K562 (cell line): ENCODE data around the gene SLC35A4. TPM values are rescaled to one million over a fixed set of nuclear protein-coding genes. Genes with fewer than 3 reads are reported as not detected.

Experiments
- ATAC-seq: fragments of 200-7000 bp; cut with Tn5 transposase; 3 replicates; pipeline ENCODE4 v1.9.1; 2020; ENCODE audit warnings: moderate library complexity
- BruUV-seq: library from RNA; stranded (reverse); fragments of 400-500 nt; replicated peaks from 2 replicates; lab custom pipeline; 2021; lab: Mats Ljungman, UMichigan
- CTCF ChIA-PET: fragments of 300-600 bp; formaldehyde crosslinking; extraction: SDS; loops from one replicate; lab custom pipeline; 2021; ENCODE audit warnings: low intra/inter-chr PET ratio; lab: Yijun Ruan, JAX
- POLR2A ChIA-PET: fragments of 300-600, 350-650 bp; sonication (Branson Sonifier 250); formaldehyde crosslinking; extraction: SDS; loops from one replicate; lab custom pipeline; 2021; ENCODE audit warnings: antibody characterized with exemption, inconsistent platforms; lab: Yijun Ruan, JAX
- DNase-seq, 4 experiments: peaks; one replicate each; pipeline versions ENCODE4 v3.0.0 to v3.0.0-alpha.2; 2011 to 2018; ENCODE audit warnings: low spot score in 3 of 4, mixed read lengths in 3 of 4; ENCODE audit errors: extremely low read depth in 1 of 4
- FAIRE-seq: peaks from 2 replicates; lab custom pipeline; 2011; peaks lifted over from hg19 to GRCh38; lab: Jason Lieb, UNC
- H2AFZ ChIP-seq: 2 replicates; pipeline ENCODE4 v1.6.0; 2011; ENCODE audit warnings: low read depth, low read length, control low read depth, inconsistent platforms
- H3K27ac ChIP-seq: fragments of 200-600 bp; 3 replicates; pipeline ENCODE4 v1.8.0; 2011; ENCODE audit warnings: low read depth, mild to moderate bottlenecking, control low read depth, inconsistent platforms, low read length, moderate library complexity, mixed read lengths; ENCODE audit errors: extremely low read depth
- H3K27me3 ChIP-seq, 2 experiments: fragments of 300-600 bp in 1 of 2; 2 replicates in 1 of 2; 3 replicates in 1 of 2; pipeline versions ENCODE4 v1.6.0 to v1.8.0; 2011; ENCODE audit warnings: inconsistent platforms in 2 of 2, low read length in 2 of 2, mild to moderate bottlenecking in 1 of 2, mixed read lengths in 1 of 2, moderate library complexity in 1 of 2; ENCODE audit not compliant: control insufficient read depth in 2 of 2, insufficient read depth in 2 of 2
- H3K36me3 ChIP-seq: fragments of 300-600 bp; 3 replicates; pipeline ENCODE4 v1.8.0; 2011; ENCODE audit warnings: mild to moderate bottlenecking, low read length, inconsistent platforms; ENCODE audit not compliant: control insufficient read depth, insufficient read depth
- H3K4me1 ChIP-seq, 2 experiments: fragments of 200-600 bp in 1 of 2; replicated peaks in 1 of 2; 2 replicates in 1 of 2; 3 replicates in 1 of 2; pipeline versions ENCODE4 v1.5.1 to v1.8.0; 2011; ENCODE audit warnings: inconsistent platforms in 2 of 2, low read length in 2 of 2, mild to moderate bottlenecking in 1 of 2, mixed read lengths in 1 of 2, moderate library complexity in 1 of 2; ENCODE audit not compliant: control insufficient read depth in 2 of 2, insufficient read depth in 2 of 2
- H3K4me2 ChIP-seq: 2 replicates; pipeline ENCODE4 v1.6.1; 2011; ENCODE audit warnings: low read length, control low read depth, inconsistent platforms, mixed read lengths; ENCODE audit not compliant: insufficient read depth
- H3K4me3 ChIP-seq: fragments of 200-600 bp; sonication (generic), shearing (Covaris generic); 2 replicates; pipeline ENCODE4 v1.5.1; 2016; ENCODE audit warnings: control low read depth, inconsistent platforms
- H3K79me2 ChIP-seq: fragments of 200-600 bp; 3 replicates; pipeline ENCODE4 v1.8.0; 2011; ENCODE audit warnings: low read length, inconsistent platforms; ENCODE audit not compliant: control insufficient read depth, insufficient read depth
- H3K9ac ChIP-seq, 2 experiments: 2 replicates each; pipeline versions ENCODE4 v1.6.0 to v1.6.1; 2011; ENCODE audit warnings: low read depth in 2 of 2, low read length in 2 of 2, control low read depth in 1 of 2, inconsistent platforms in 1 of 2, mild to moderate bottlenecking in 1 of 2, mixed read lengths in 1 of 2; ENCODE audit not compliant: insufficient read depth in 1 of 2
- H3K9me1 ChIP-seq: one replicate; pipeline ENCODE4 v1.6.0; 2011; ENCODE audit warnings: inconsistent platforms, mild to moderate bottlenecking, low read length, moderate library complexity; ENCODE audit not compliant: control insufficient read depth, insufficient read depth
- H3K9me3 ChIP-seq: replicated peaks from 2 replicates; pipeline ENCODE4 v1.5.1; 2011; ENCODE audit warnings: low read depth, low read length, inconsistent platforms; ENCODE audit not compliant: control insufficient read depth, insufficient read depth
- H4K20me1 ChIP-seq: replicated peaks from 2 replicates; pipeline ENCODE4 v1.6.1; 2011; ENCODE audit warnings: low read length, inconsistent platforms, mixed read lengths; ENCODE audit not compliant: control insufficient read depth, insufficient read depth
- ETV1 ChIP-seq: fragments of 450-650 bp; conservative IDR thresholded peaks from 2 replicates; pipeline ENCODE4 v1.6.1; 2016; ENCODE audit warnings: missing genetic modification characterization, control low read depth, low read depth, missing compliant biosample characterization
- RCOR1 ChIP-seq, 2 experiments: IDR thresholded peaks; 2 replicates each; pipeline ENCODE4 v1.6.1; 2012; ENCODE audit warnings: low read depth in 2 of 2, low read length in 2 of 2, borderline replicate concordance in 1 of 2, improper control_type of control experiment in 1 of 2
- TCFL5 ChIP-seq: fragments of 250-450 bp; sonication (Bioruptor Pico); conservative IDR thresholded peaks from 2 replicates; pipeline ENCODE4 v1.6.1; 2021; ENCODE audit warnings: mild to moderate bottlenecking, moderate library complexity, matching md5 sums
- TRIM24 ChIP-seq, 2 experiments: fragments of 450-650 bp; IDR thresholded peaks; 2 replicates each; pipeline ENCODE4 v1.6.1; 2016
- ZFP30 ChIP-seq: fragments of 250-450 bp; sonication (Bioruptor Pico); IDR thresholded peaks from 2 replicates; pipeline ENCODE4 v1.8.0; 2022; ENCODE audit warnings: moderate library complexity, mild to moderate bottlenecking, inconsistent platforms, borderline replicate concordance
- WGBS: fragments of 100-300 bp; shearing (Covaris generic); methylation state at CpG from one replicate; pipeline ENCODE4 v1.1.6; 2016; ENCODE audit warnings: low coverage, mixed read lengths; ENCODE audit not compliant: insufficient coverage; ENCODE audit errors: missing lambda C conversion rate; 5-methylcytosine and 5-hydroxymethylcytosine counted together
- in situ Hi-C: fragments of 300-500 bp; cut with MboI; formaldehyde crosslinking; loops from 4 replicates; pipeline ENCODE4 v1.15.0; 2018; ENCODE audit warnings: inconsistent platforms, mixed read lengths
- intact Hi-C: fragments of 100-400 bp; cut with micrococcal nuclease; formaldehyde crosslinking; loops from 2 replicates; pipeline ENCODE4 v1.14.2; 2022
- polyA plus RNA-seq, 8 experiments: library from polyadenylated mRNA; depleted of rRNA in 4 of 8; stranded (reverse) in 5 of 8; unstranded in 3 of 8; fragments of >200 nt; fragmentation: Nextera tagmentation in 2 of 8; fragmentation: Illumina TruSeq in 1 of 8; extraction: Ambion mirVana in 2 of 8; extraction: Trizol in 1 of 8; gene quantifications; 2 replicates each; pipeline versions ENCODE4 v1.2.1 to v1.2.3, GENCODE V29; 2011 to 2014; ENCODE audit warnings: inconsistent platforms in 1 of 8, missing spikeins in 1 of 8
- total RNA-seq, 7 experiments: library from RNA; depleted of rRNA in 6 of 7; stranded (reverse); fragments of >200 nt in 6 of 7; fragmentation: Illumina TruSeq in 2 of 7; extraction: Trizol in 2 of 7; gene quantifications; 2 replicates each; pipeline versions ENCODE4 v1.2.1 to v1.2.3, GENCODE V29; 2011 to 2021; ENCODE audit warnings: low replicate concordance in 1 of 7
- TF ChIP-seq, protein P1 (sequence below): fragments of 250-450 bp; sonication (Bioruptor Pico); IDR thresholded peaks from 2 replicates; pipeline ENCODE4 v1.6.1; 2021; ENCODE audit warnings: mild to moderate bottlenecking
- TF ChIP-seq, protein P2 (sequence below): sonication (generic); formaldehyde crosslinking; IDR thresholded peaks from 2 replicates; pipeline ENCODE4 v1.5.0; 2020; ENCODE audit warnings: missing genetic modification reagents
- TF ChIP-seq, protein P3 (sequence below): fragments of 200-800 bp; sonication (Bioruptor generic); IDR thresholded peaks from 2 replicates; pipeline ENCODE4 v1.6.1; 2017; ENCODE audit warnings: missing genetic modification characterization, missing compliant biosample characterization
- TF ChIP-seq, protein P4 (sequence below): sonication (generic); formaldehyde crosslinking; IDR thresholded peaks from 2 replicates; pipeline ENCODE4 v1.8.0; 2022; ENCODE audit warnings: mild to moderate bottlenecking, missing genetic modification reagents, borderline replicate concordance
- TF ChIP-seq, protein P5 (sequence below): IDR thresholded peaks from 2 replicates; pipeline ENCODE4 v1.6.1; 2014; ENCODE audit warnings: antibody characterized with exemption
- TF ChIP-seq, protein P6 (sequence below): fragments of 250-450 bp; sonication (Bioruptor Pico); IDR thresholded peaks from 2 replicates; pipeline ENCODE4 v1.5.0; 2021; ENCODE audit warnings: mild to moderate bottlenecking, moderate library complexity

The SLC35A4 gene
- total and polyA plus RNA-seq, 9 of the 15 experiments (the other 6 are each of a cell fraction or from before 2014, with no cell fraction given), result 21.8 to 171 (median 42.5) TPM

DNA sequence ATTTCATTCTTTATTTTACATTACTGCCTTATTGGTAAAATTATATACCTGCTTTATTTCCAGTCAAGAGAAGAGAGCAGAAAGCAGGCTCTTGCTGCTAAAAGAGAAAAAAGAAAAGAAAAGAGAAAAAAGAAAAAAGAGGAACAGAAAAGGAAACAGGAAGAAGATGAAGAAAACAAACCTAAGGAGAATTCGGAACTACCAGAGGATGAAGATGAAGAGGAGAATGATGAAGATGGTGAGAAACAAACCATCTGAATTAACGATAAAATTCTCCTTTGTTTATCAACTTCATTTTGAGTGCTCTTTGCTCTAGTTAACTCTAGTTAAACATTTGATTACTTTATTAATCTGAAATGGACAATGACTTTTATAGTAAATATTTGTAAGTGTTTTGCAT lies 40.6 kb upstream of the SLC35A4 start:
- ChIA-PET CTCF (no interaction called here), POLR2A (no interaction called here)
- H3K9me3 ChIP-seq, result no peaks in the 10 kb centered on the region
- no peaks in the 10 kb centered on the region for H3K79me2 ChIP-seq
- FAIRE-seq (no peak), ATAC-seq (no peak), DNase-seq (no peak)
- in situ Hi-C loops (no loop called here), intact Hi-C loops (no loop called here)
- no peaks in the 10 kb centered on the region for H3K9me1 ChIP-seq
- no peaks in the 10 kb centered on the region for H4K20me1 ChIP-seq
- 96% methylated on average over 2 of the region's 2 CpGs for WGBS
- no peaks in the 10 kb centered on the region for H3K4me1 ChIP-seq
- no peak overlapping the region for H2AFZ ChIP-seq
- no peak overlapping the region for H3K9ac ChIP-seq
- peaks cover 63% of the 10 kb centered on the region for H3K36me3 ChIP-seq
- H3K27ac ChIP-seq, result no peak overlapping the region
- H3K4me3 ChIP-seq, result no peak overlapping the region
- BruUV-seq, result no TSS peak
- H3K27me3 ChIP-seq, result no peaks in the 10 kb centered on the region
- no peak overlapping the region for H3K4me2 ChIP-seq
- no peak for TF ChIP-seq ZFP30
- TF ChIP-seq, protein P1, sequence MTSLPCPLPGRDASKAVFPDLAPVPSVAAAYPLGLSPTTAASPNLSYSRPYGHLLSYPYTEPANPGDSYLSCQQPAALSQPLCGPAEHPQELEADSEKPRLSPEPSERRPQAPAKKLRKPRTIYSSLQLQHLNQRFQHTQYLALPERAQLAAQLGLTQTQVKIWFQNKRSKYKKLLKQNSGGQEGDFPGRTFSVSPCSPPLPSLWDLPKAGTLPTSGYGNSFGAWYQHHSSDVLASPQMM (CRISPR knock-in tag), result no peak
- no peak for TF ChIP-seq RCOR1 (IDR thresholded peaks at IDR 0.05; ENCODE audit: borderline replicate concordance in 1 of 2, low read depth in 2 of 2, low read length in 2 of 2)
- no peak for TF ChIP-seq ETV1
- TF ChIP-seq, protein P2, sequence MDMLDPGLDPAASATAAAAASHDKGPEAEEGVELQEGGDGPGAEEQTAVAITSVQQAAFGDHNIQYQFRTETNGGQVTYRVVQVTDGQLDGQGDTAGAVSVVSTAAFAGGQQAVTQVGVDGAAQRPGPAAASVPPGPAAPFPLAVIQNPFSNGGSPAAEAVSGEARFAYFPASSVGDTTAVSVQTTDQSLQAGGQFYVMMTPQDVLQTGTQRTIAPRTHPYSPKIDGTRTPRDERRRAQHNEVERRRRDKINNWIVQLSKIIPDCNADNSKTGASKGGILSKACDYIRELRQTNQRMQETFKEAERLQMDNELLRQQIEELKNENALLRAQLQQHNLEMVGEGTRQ, result no peak
- no peak for TF ChIP-seq TRIM24 (IDR thresholded peaks at IDR 0.05)
- TF ChIP-seq, protein P3, sequence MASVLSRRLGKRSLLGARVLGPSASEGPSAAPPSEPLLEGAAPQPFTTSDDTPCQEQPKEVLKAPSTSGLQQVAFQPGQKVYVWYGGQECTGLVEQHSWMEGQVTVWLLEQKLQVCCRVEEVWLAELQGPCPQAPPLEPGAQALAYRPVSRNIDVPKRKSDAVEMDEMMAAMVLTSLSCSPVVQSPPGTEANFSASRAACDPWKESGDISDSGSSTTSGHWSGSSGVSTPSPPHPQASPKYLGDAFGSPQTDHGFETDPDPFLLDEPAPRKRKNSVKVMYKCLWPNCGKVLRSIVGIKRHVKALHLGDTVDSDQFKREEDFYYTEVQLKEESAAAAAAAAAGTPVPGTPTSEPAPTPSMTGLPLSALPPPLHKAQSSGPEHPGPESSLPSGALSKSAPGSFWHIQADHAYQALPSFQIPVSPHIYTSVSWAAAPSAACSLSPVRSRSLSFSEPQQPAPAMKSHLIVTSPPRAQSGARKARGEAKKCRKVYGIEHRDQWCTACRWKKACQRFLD, result no peak
- TF ChIP-seq TCFL5 (CRISPR knock-in tag), result no peak
- TF ChIP-seq, protein P4, sequence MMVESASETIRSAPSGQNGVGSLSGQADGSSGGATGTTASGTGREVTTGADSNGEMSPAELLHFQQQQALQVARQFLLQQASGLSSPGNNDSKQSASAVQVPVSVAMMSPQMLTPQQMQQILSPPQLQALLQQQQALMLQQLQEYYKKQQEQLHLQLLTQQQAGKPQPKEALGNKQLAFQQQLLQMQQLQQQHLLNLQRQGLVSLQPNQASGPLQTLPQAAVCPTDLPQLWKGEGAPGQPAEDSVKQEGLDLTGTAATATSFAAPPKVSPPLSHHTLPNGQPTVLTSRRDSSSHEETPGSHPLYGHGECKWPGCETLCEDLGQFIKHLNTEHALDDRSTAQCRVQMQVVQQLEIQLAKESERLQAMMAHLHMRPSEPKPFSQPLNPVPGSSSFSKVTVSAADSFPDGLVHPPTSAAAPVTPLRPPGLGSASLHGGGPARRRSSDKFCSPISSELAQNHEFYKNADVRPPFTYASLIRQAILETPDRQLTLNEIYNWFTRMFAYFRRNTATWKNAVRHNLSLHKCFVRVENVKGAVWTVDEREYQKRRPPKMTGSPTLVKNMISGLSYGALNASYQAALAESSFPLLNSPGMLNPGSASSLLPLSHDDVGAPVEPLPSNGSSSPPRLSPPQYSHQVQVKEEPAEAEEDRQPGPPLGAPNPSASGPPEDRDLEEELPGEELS, result no peak
- TF ChIP-seq, protein P5, sequence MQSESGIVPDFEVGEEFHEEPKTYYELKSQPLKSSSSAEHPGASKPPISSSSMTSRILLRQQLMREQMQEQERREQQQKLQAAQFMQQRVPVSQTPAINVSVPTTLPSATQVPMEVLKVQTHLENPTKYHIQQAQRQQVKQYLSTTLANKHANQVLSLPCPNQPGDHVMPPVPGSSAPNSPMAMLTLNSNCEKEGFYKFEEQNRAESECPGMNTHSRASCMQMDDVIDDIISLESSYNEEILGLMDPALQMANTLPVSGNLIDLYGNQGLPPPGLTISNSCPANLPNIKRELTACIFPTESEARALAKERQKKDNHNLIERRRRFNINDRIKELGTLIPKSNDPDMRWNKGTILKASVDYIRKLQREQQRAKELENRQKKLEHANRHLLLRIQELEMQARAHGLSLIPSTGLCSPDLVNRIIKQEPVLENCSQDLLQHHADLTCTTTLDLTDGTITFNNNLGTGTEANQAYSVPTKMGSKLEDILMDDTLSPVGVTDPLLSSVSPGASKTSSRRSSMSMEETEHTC, result no peak
- TF ChIP-seq, protein P6, sequence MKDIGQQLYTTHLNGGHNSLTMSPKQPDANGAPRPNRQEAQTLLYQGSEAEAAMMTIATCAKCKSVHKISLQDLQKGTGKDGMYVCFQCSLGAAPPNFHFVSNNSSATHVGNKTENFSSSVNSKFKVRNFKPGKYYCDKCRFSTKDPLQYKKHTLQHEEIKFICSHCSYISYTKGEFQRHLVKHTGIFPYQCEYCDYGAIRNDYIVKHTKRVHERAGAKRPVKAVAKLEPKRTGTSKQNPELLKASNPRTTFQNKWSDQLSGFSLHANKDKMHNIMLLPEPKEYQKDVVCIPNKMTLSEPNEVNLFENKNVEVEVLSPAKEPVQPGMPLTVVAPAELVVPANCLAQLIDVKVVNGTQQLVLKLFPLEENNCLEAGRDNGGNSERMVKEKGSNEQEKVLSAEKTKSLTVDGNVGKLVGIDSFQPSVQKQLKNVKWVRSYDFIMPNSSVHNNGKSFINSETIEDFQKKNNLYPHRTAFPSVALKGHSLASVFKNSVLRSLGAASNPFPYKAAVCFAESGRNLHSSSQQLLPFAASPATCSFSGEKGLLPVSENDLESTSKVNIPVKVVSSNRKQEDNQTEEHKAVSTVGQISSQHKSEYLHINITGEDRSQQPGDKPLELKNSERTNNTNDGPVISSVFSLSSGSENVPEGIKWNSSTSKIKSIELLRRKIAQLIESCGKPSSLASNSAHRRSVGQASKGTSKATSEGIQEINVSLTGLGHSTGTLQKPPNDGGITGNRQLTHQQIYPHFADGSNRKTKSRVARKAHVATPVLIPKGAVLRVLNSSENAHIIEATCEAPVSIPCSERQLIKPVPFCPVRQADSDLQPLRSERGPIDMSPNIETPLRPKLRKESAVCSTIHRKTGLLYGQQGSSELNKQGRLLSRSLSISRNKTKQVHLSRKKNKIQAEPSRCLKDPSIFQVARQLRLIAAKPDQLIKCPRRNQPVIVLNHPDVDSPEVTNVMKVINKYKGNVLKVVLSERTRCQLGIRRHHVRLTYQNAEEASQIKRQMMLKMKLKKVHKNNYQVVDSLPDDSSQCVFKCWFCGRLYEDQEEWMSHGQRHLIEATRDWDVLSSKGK (CRISPR knock-in tag), result no peak
